Daoy (cell line): ENCODE measurements around the gene IFIT3. TPM values are rescaled to one million over a fixed set of nuclear protein-coding genes. Genes with fewer than 3 reads are reported as not detected.

Source experiments
- total RNA-seq: library from RNA; depleted of rRNA; stranded (reverse); fragments of >200 nt; shearing (Covaris generic); gene quantifications from 2 replicates; pipeline ENCODE4 v1.2.3, GENCODE V29; 2014; rRNA removed

The IFIT3 gene
- total RNA-seq, 1 experiment from 2014 or later = 28.3 TPM

Other genes with a start within 250 kb of the IFIT3 start
- gene CH25H, start 120.7 kb upstream of the IFIT3 start, total RNA-seq = 0.80 TPM in 1 of 2 replicates, not detected in the other
- 15.6 and 16.2 TPM in 2 replicates for gene LIPA, start 76.2 kb upstream of the IFIT3 start, total RNA-seq
- 7.1 and 8.5 TPM in 2 replicates for gene IFIT2, start 26.0 kb upstream of the IFIT3 start, total RNA-seq
- gene IFIT1B, start 50.1 kb downstream of the IFIT3 start, total RNA-seq = 0.09 TPM in 1 of 2 replicates, not detected in the other
- gene IFIT1, start 64.6 kb downstream of the IFIT3 start, total RNA-seq = 13.7 and 17.3 TPM in 2 replicates
- gene IFIT5, start 86.6 kb downstream of the IFIT3 start, total RNA-seq = 12.6 and 15.4 TPM in 2 replicates
- 0.06 and 0.24 TPM in 2 replicates for gene SLC16A12, start 207.6 kb downstream of the IFIT3 start, total RNA-seq